Measurements from ENCODE around the gene TOMM6. TPM values are rescaled to one million over a fixed set of nuclear protein-coding genes. Genes with fewer than 3 reads are reported as not detected.

TOMM6 gene
- polyA plus RNA-seq, 3 donors, result 160 to 342 (median 246) TPM

GRCh38 chr6:41780551-41781365 is 6.7 kb upstream of the TOMM6 start, which contains the start of gene PRICKLE4:
TSS of gene PRICKLE4 (plus strand) at chr6:41780782. CDS start at chr6:41783474, 2,692 bp downstream.
- WGBS, 3 donors, result 1 to 2% (median 2%) methylated on average over 26 to 36 of the region's 36 CpGs
- no peak within 1 kb of the TSS for H3K27ac ChIP-seq (ENCODE audit: low read depth, low read length)

DNA sequence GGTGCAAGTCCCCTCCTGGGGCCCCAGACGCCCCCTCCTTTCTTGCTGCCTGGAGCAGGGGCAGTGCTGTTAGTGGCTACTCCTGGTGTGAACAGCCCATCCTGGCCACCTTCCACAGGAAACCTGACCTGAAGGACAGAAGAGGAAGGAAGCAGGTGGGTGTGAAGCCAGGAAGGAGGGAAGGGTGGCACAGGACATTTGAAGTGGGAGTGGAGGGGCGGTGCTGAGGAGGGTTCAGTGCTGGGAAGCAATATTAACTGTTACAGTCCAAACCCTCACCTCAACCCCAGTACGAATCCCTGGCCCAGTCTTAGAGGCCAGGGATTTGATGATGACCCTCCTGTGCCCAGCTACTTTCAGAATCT is 6.1 kb upstream of the TOMM6 start:
- no peak overlapping the region for H3K27ac ChIP-seq (ENCODE audit: low read depth, low read length)
- WGBS, 3 donors, result 6 to 20% (median 10%) methylated on average over 3 of the region's 3 CpGs

- WGBS, 3 donors, result 70 to 80% (median 77%) methylated on average over 6 of the region's 6 CpGs
- H3K27ac ChIP-seq (ENCODE audit: low read depth, low read length), result no peak overlapping the region
Measured at GRCh38 chr6:41783106-41783780, 4.3 kb upstream of the TOMM6 start.

DNA sequence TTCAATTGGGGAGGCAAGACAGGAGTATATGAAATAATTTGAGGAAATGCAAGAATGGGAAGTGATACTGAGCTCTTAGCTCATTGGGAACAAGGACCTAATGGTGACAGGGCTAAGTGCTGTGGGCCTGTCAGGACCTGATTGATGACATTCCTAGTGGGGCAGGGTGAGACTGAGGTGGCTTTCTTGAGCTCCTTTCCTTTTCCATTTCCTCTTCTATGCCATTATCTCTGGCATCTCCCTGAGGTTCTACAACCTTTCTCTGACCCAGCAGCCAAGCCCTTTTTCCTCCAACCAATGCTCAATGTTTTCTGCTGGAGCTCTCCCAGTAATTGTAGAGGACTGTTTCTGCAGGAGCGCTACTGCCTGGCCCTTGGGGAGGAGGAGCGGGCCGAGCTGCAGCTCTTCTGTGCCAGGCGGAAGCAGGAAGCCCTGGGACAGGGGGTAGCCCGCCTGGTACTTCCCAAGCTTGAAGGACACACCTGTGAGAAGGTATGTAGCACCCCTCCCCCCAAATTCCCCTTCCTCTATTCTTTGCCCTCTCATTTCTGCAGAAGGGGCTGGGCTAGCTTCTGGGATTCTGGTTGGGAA is 2.8 kb upstream of the TOMM6 start:
- no peak overlapping the region for H3K27ac ChIP-seq (ENCODE audit: low read depth, low read length)
- WGBS, 3 donors, result 47 to 67% (median 50%) methylated on average over 5 of the region's 5 CpGs

DNA sequence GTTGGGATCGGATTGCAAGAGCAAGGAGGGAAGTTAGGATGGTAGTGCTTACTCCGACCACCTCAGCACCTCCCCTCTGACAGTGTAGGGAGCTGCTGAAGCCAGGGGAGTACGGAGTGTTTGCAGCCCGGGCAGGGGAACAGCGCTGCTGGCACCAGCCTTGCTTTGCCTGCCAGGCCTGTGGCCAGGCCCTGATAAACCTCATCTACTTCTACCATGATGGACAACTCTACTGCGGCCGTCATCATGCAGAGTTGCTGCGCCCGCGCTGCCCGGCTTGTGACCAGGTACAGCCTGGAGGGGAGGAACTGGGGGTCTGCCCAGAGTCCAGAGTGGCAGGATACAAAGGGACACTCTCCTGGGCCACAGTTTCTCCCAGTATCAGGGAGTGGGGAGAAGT is 2.2 kb upstream of the TOMM6 start:
- H3K27ac ChIP-seq (ENCODE audit: low read depth, low read length), result no peak overlapping the region
- WGBS, 3 donors, result 67 to 80% (median 75%) methylated on average over 11 of the region's 11 CpGs

- WGBS, 3 donors, result 20 to 24% (median 23%) methylated on average over 28 to 29 of the region's 29 CpGs
- no peak overlapping the region for H3K27ac ChIP-seq (ENCODE audit: low read depth, low read length)
Measured at GRCh38 chr6:41785689-41786450, 1.6 kb upstream of the TOMM6 start.

DNA sequence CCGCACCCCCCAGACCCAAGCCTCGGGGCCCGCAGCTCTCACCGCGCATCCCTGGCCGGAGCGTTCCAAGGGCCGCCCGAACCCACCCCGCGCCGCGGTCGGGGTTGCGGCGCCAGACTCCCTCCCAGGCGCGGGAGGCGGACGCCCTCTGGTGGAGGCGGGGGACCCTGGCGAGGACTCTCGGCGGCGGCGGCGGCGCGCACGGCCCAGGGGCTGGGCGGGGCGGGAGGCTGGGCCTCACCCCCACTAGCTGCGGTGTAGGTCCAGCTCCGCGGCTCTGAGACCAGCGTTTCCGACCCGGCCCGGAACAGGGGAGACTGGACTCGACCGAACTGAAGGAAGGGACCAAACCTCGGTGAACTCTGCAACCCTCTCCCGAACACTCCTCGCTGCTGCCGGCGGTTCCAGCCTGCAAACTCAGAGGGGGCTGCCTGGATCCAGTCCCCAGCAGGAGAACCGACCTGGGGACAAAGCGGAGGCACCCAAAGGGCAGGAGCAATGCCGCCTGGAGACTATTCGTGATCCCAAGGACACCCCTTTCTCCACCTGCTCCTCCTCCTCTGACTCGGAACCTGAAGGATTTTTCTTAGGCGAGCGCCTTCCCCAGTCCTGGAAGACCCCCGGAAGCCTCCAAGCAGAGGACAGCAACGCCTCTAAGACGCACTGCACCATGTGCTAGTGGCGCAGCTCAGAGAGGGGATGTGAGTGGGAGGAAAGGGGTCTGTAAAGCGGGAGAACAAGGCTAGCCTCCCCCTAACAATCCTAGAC is 859 bp upstream of the TOMM6 start:
- peak overlapping the region; percentile 48 for H3K27ac ChIP-seq (ENCODE audit: low read depth, low read length)
- WGBS, 3 donors, result 0 to 1% (median 1%) methylated on average over 38 to 58 of the region's 58 CpGs

DNA sequence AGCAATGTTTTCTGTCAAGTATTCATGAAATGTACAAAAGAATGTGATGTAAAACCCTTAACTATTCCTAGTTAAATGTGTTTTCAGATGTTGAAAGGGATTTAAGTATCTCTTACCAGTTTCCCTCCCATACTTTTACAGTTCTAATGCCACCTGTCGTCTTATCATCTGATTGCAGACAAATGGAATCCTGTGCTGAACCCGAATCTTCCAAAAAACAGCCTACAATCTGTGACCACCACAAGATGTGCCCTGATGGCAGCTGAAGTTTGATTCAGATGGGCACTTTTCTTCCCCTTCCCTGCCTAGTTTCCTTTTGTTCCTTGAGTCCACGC is 1.9 kb downstream of the TOMM6 start:
- H3K27ac ChIP-seq (ENCODE audit: low read depth, low read length), result no peak overlapping the region
- 62 to 84% (median 83%) methylated on average over 3 of the region's 3 CpGs for WGBS, 3 donors

GRCh38 chr6:41790045-41790444 is 2.6 kb downstream of the TOMM6 start:
- H3K27ac ChIP-seq (ENCODE audit: low read depth, low read length), result no peak overlapping the region
- WGBS, 3 donors, result 96 to 100% (median 98%) methylated on average over 1 of the region's 1 CpG

DNA sequence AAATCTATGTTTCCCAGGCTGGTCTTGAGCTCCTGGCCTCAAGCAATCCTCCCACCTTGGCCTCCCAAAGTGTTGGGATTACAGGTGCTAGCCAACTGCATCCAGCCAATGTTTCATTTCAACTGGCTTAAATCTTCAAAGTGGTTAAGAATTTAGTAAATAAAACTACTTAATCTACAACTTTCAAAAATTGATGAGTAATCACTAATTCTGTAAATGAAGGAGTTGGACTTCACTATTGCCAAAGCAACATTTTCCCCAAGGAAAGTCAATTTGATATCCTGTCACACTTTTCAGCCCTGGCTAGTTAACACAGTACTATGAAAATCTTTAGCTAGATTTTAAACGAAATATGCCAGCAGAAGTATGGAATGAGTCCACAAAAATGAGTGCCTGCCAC is 3.8 kb downstream of the TOMM6 start:
- no peak overlapping the region for H3K27ac ChIP-seq (ENCODE audit: low read depth, low read length)
- WGBS, 3 donors, result 65 to 73% (median 71%) methylated on average over 1 of the region's 1 CpG

DNA sequence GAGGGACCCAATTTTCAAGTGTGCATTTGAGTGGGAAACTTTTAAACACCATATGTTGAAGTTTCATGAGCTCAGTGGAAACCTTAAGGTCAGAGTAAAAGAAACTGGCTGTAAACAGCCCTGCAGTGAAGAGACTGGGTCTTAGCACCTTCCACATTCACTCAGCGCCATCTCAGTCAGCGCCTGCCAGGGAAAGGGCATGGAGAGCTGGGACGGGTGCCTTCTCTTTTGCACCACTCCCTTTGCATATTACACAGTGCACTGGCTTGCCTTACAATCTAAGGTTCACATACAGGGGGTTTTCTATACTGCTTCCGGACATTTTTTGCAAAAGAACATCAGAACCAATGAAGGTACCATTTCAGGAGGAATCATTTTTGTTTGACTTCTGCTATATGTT is 4.5 kb downstream of the TOMM6 start:
- 87 to 90% (median 88%) methylated on average over 4 of the region's 4 CpGs for WGBS, 3 donors
- no peak overlapping the region for H3K27ac ChIP-seq (ENCODE audit: low read depth, low read length)

- no peak overlapping the region for H3K27ac ChIP-seq (ENCODE audit: low read depth, low read length)
- 83 to 95% (median 92%) methylated on average over 2 of the region's 2 CpGs for WGBS, 3 donors
Measured at GRCh38 chr6:41796474-41796873, 9.0 kb downstream of the TOMM6 start.

GRCh38 chr6:41798901-41799558 is 11.5 kb downstream of the TOMM6 start:
- H3K27ac ChIP-seq (ENCODE audit: low read depth, low read length), result no peak overlapping the region
- 91 to 97% (median 96%) methylated on average over 7 of the region's 7 CpGs for WGBS, 3 donors

DNA sequence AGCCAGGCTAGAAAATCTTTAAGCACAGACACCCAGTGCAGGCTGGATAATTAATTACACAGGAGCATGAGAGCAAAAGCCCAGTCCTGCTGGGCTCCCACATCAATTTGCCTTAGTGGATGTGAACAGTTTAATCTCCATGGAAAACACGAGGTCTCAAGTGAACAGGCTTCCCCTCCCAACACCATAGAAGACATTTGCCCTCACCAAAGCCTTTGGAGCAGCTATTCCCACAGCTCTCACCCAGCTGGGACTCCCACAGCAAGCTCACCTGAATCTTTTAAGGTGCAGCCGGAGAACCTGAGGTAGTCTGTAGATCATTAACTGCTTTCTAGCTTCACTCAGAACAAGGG is 12.0 kb downstream of the TOMM6 start:
- WGBS, 3 donors, result 63 to 92% (median 89%) methylated on average over 2 of the region's 2 CpGs
- H3K27ac ChIP-seq (ENCODE audit: low read depth, low read length), result no peak overlapping the region

DNA sequence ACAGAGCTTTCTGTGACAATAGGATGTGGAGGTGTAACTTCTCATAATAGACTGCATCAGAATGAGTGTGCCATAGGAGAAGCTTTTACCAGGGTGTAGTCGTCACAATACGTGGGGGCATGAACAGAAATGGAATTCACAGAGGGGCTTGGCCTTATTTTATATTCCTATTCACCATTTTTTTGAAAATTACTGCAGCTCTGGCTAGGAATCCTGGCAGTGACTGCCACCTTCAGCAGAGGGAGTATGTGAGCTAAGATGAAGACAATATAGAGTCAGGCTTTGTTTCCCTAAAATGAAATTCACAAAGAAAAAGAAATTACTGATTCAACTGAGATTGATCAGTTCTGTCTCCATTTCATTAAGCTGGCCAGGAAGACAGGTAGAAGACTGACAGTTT is 13.9 kb downstream of the TOMM6 start:
- WGBS, 3 donors, result 76 to 81% (median 80%) methylated on average over 2 of the region's 2 CpGs
- H3K27ac ChIP-seq (ENCODE audit: low read depth, low read length), result no peak overlapping the region

- WGBS, 3 donors, result 93 to 95% (median 94%) methylated on average over 73 to 74 of the region's 74 CpGs
- H3K27ac ChIP-seq (ENCODE audit: low read depth, low read length), result no peak overlapping the region
Measured at GRCh38 chr6:41805830-41806774, 18.6 kb downstream of the TOMM6 start.

GRCh38 chr6:41811095-41811494 is 23.6 kb downstream of the TOMM6 start:
- 91 to 97% (median 96%) methylated on average over 3 of the region's 3 CpGs for WGBS, 3 donors
- H3K27ac ChIP-seq (ENCODE audit: low read depth, low read length), result no peak overlapping the region
